NCI-H1092 treated with DMSO at 0.1 percent for 48 hours (cell line): ENCODE data around the gene TPH2.
A peak's percentile ranks its signal among the peaks of the same experiment; 100 is the strongest.

Experiments
- DNase-seq: peaks from one replicate; lab custom pipeline; 2025; lab: John Stamatoyannopoulos, UW

Gene TPH2

DNA sequence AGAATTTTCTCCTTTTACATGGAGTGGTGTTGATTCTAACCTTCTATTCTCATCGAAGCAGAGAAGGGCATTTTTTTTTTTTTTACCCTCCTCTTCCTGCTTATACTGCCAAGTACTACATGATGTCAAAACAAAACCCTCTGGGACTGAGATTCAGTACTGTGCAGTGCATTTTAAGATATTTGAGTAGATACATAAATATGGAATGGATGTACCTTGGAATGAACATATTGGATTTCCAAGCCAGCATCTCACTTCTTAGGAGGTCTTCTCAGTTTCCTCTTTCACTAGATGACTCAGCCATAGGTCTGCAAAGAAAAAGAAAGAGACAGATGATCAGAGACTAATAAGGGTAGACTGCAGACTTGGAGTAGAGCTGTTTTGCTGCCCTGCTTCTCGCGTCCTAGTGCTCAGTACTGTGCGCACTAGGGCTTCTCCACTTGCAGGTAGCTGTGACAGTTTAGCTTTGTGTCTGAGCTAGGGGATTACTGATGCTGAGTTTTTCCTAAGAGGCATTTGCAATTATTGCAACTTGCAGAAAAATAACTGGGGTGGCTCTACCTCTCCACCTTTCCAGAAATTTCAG, 20.4 kb downstream of the TPH2 start:
- DNase-seq, result peak; percentile 37

DNA sequence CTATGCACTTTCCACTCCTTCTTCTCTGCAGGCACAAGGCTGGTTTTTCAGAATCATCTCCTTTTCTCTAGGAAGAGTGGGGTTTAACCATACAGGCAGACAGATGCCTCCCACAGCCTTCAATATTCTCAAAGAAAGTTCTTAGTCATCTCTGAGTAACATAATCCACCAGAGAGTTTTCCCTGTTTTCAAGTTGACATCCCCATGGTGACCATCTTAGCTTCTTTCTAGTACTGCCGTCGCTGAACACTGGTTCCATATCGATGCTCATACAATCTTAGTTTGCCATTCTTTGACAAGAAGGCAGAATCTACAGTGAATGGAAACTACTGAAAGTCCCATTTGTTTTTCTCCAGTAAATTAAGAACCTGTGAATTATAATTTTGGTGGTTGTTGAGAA, 28.6 kb downstream of the TPH2 start:
- no peak for DNase-seq

DNA sequence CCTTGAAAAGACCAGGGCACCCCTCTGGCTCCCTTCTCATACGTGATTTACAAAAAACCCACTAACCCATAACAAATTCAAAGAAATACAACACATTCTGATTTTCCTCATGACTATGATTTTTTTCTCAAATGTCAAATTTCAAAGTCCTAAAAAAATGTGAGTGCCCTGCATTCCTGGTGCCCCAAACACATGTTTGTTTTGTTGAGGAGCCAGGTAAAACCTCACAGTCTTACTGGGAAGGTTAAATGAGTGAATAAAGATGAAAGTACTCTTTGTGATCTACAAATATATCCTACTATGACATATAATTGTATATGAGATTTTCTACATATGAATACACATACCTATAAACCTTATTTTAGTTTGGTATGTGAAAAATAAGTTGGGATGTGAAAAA, 30.7 kb downstream of the TPH2 start:
- DNase-seq, result no peak

DNA sequence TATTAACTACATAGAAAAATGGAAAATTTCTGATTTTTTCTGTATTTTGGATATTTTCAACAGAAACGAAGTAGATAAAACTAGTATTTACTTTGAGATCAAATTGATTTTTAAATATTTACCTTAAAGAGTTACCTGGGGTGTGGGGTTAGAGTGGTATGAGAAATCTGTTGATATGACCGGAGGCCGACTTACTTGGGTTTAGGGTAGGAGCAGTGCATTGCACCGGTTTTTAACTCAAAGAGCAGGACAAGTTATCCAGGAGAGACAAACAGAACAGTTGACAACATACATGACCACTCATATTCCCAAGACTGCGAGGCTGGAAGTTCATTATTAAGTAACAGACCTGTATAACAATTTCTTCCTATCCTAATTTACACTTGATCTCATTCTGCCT, 31.4 kb downstream of the TPH2 start:
- no peak for DNase-seq

DNA sequence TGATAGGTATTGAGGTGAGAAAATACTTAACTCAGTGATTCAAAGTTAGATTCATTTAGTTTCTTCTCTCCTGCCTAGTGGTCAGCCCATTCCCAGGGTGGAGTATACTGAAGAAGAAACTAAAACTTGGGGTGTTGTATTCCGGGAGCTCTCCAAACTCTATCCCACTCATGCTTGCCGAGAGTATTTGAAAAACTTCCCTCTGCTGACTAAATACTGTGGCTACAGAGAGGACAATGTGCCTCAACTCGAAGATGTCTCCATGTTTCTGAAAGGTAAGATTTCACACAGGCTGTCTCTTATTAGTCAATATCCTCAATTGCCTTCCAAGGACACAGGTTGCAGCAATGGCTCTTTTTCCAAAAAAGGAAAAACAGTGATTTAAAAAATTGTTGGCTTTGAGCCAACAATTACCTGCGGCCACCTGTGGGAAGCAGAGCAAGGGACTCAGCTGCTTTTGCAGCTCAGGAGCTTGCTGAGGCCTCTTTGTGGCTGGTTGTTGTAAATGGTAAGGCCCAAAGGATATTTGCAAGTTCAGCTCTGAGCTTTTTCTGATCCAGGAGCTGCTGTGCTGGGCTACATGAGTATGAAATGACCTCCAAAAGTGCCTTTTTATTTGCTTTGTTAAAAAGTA, 33.9 kb downstream of the TPH2 start:
- DNase-seq, result no peak

DNA sequence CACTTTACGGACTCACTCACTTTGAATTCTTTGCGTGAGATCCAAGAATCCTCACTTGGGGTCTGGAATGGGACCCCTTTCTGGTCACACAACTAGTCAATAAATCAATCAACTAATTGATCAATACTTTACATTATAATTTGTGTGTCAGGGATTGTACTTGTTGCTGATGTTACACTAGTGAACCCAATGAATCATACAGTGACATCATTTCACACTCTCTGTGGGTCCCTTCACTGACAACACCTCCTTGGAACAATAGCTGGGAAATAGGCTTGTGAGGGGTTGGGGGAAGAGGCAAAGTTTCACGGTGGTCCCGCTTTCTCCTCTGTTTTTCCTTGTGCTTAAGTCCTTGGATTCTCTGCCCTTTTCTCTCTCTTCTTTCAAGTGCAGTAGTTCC, 35.0 kb downstream of the TPH2 start:
- DNase-seq, result no peak

DNA sequence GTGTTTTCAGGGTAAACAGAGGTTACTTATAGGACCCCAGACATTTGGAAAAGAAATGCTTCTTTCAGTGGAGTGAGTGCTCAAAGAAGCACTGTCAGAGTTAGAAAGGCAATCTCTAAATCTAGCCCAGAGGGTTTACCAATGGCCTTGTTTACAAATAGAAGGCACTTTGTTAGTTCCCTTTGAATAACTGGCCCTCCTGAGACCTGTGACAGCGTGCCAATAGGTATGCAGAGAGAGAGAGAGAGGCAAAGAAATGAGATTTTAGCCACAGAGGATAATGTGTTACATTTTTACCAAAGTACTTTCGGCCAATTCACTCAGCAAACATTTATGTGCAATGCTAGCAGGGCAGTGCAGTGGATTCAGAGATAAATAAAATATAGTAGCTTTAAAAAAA, 41.9 kb downstream of the TPH2 start:
- no peak for DNase-seq

DNA sequence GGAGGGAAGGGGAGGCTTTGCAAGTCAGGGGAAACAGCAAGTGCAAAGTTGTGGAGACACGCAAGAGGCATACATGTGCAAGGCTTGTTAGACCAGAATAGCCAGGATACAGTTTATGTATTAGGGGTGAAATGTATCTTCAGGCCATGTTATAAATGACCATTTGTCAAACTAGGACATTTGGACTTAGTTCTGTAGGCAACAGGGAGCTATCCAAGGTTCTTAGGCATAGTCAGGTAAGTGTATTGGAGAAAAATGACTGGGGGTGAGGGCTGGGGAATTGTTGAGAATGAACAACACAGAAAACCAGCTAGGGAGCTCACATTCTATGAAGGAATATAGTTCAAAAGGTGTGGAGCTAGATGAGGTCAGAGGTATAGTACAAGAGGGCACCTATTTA, 42.5 kb downstream of the TPH2 start:
- no peak for DNase-seq

DNA sequence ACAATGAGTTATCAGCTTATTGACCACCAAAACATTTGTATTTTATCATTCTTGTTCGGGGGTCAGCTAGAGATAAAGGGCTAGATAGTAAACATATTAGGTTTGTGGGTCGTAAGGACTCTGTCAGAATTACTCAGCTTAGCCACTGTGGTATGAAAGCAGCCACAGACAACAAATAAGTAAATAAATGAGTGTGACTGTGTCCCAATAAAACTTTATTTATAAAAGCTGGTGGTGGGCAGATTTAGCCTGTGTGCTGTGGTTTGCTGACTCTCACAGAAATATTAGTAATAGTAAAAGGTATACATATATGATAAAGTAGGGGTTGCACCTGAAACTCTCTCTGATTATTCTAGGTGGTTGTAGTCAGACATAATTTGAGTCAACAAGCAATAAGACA, 56.1 kb downstream of the TPH2 start:
- no peak for DNase-seq

DNA sequence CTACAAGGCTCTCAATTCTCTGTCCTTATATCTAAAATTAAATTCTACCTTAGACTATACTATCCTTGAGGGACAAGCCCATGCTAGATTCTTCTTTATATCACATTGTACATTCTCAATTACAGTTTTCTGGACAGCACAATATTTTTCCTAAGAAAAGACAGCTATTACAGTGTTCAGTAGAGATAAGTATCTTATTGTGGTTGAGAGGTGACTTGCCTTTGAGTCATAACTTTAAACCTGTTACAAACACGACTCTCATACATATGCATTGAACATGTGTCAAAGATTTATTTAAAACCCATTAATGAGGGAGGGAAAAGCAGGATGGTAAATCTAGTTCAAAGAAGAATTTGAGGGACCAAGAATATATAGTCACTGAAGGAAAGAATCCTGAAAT, 61.1 kb downstream of the TPH2 start:
- no peak for DNase-seq

DNA sequence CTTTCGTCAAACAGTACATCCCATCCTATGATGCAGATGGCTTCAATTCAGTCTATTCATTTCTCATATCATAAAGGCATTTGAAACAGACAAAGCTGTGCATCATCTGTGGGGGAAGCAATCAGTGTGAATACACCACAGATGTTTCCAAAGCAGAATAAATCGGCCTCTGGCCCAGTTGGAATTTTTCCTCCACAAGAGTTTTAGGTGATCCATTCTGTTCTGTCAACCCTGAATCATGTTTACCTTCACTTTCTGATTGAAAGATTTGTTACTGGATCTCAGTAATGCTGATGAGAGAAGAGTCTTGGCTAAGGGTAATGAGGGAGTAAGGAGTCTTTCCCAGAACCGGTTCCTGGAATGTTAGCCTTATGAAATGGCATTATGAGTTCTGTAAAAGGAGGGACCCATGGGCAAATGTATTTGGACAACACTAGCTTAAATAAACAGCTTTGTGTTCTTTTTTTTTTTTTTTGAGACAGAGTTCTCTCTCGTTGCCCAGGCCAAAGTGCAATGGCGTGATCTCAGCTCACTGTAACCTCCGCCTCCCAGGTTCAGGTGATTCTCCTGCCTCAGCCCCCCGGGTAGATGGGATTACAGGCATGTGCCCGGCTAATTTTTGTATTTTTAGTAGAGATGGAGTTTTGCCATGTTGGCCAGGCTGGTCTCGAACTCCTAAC, 62.5 kb downstream of the TPH2 start:
- DNase-seq, result no peak

DNA sequence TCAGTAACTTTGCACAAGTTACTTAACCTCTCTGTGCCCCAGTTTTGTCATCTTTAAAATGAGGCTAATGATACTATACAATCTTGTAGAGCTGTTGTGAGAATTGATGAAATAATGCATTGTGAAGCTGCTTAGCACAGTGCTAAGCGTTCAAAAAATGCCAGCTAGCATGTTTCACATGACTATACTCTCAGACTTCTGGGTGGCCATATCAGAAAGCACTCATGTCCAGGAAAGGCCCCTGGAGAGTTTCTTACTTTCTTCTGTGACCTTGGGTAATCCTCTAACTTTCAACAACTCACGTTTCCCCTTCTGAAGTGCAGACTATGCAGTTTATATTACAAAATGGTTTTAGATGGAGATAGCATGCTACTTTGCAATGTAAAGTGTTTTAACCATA, 68.1 kb downstream of the TPH2 start:
- DNase-seq, result no peak

DNA sequence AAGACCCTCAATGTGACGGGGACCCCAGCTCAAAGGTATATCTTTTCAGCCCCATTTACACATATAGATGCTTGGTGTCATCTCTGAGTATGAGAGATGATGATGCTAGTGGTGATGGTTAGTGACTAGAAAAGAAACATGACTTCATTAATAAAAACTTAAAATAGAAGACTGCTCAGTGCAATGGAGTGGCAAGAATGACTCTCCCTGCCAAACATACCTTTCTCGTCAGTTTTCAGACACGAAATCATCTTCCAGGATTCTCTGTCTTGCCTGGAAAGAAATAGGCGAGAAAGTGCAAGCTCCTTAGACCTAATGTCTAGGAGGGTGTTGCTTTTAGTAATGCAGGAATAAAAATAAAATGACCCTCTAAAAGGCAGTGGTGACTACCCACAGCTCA, 71.7 kb downstream of the TPH2 start:
- no peak for DNase-seq

DNA sequence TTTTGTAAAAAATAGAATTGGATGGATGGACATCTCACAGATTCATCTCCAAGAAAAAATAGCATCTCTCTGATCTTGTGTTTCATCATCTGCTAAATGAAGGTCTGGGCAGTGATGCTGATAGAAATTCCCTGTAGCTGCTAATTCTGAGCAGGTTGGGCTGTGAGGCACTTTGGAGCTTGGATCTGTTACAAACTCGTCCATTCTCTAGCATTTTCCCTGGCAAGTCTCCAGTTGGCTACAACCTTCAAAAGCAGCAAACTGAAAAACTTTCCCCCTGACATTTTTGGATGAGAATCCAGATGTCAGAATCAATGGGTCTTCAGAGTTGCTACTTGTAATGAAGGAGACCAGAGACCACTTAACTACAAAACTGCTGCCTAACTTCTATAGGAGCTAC, 72.7 kb downstream of the TPH2 start:
- no peak for DNase-seq

DNA sequence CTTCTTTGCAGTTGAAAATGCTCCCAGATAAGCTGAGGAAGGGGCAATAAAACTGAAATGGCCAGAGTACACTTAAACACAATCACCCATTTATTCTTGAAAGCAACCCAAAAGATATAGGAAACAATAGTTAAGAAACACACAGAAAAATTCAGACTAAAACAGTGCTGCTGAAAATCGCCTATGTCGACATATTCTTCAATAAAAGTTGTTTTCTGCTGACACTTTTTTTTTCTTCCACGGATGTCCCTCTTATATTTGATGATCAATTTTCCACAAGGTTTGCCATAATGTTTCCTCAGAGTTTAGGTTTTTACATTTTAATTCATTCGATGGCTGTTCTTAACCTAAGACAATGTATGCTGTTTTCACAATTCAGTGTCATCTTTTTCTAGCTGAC, 74.2 kb downstream of the TPH2 start:
- DNase-seq, result no peak

DNA sequence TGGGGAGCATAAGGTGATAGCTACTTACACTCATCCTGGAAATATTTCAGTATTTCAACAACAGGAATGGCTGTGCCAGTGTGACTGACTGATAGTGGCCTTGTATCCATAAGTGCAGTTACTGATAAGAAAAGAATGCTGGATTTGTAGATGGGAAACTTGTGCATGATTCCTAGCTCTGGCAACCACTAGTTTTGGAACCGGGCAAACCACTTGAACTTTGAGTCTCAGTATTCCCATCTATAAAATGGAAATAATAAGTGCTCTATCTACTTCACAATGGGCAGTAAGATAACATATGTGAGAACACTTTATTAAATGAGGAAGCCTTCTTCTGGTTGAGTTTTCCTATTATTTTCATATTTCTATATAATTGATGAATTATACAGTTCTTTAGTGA, 77.2 kb downstream of the TPH2 start:
- DNase-seq, result no peak

DNA sequence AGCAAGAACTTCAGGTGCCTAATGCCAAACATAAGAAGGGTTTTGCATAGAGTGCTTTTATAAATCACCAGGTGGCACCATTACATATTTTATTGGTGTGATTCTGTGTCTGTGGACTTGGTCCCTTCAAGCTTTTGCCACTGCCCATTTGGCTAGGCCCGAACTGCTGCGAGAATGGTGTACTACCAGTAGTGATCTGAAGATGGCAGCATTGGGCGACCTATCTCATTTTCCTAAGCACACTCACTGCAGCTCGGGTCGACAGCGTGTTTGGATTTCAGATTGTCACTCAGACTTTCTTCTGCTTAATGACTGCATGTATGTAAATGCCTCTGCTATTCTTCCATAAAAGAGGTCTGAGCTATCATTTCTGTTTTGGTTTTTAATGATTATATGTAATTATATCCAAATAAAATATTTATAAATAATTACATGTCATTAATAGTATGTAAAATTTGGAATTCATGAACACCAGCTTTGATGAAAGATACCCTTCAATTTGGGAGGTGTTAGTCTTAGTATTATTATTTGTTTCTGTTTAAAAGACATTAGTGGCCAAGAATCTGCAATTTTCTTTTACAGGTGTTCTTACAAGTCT, 78.5 kb downstream of the TPH2 start:
- DNase-seq, result peak; percentile 79

DNA sequence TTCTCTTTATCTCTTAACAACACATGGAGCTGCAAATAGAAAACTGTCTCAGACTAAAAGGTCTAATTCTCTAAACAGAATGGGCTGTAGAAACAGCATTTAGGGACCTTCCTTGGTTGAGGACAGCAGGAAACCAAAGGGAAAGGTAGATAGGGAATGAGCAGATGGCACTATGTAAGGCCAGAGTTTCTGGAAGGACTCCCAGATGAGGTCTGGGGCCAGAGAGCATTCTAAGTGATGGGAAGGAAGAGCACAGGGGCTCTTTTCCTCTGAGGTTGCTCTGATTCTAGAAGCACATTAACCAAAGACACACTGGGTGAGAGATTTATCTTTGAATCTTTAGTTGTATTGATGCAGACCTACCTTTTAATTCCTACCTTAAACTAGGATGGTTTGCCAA, 79.4 kb downstream of the TPH2 start:
- DNase-seq, result peak; percentile 12

DNA sequence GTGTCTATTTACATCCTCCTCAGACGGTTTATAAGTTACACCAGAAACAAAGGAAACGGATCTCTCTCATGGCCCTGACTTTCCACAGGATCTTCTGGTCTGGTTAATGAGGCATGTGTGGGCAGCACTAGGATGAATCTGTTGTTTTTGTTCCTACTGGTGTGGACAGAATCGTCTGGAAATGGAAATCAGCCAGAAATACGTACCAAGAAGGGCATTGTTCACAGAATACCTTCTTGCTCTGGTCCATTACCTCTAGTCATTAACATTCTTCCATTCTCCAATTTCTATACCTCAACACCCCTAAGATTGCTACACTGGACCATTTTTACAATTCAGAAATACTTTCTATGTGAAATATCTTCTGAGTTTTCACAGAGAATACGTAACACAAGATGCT, 86.0 kb downstream of the TPH2 start:
- no peak for DNase-seq

DNA sequence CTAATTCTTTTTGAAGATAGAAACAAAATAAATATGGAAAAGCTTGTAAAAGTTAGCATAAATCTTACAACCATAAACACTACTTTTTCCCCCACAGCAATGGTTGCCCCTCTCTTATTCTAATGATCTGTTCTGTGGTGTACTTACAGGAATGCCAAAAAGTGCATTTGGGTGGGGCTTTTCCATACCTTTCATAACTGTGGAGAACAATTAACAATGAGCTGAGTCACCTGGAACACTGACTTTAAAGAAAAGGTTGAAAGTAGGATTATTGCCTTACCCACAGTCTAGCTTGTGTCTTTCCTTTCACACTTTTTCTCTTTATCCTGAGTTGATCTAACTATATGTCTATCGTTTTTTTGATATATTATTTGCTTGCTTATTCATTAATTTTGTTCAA, 86.9 kb downstream of the TPH2 start:
- no peak for DNase-seq

DNA sequence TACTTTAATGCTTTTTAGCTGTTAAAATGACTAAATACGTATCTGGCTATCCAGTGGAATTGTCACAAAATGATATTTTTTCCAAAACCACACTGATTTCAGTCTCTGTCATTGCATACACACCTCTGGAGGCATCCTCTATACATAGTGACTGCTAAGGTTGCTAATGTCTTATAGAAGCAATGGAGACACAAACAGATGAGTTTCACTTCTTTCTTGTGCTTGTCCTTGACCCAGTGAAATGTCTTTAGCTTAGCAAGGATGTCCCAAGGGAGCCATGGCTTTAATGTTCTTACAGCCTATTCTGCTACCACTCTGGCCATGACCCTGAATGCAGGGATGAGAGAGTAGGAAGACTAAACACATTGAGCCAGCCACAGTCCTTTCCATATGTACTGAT, 90.3 kb downstream of the TPH2 start:
- DNase-seq, result no peak

DNA sequence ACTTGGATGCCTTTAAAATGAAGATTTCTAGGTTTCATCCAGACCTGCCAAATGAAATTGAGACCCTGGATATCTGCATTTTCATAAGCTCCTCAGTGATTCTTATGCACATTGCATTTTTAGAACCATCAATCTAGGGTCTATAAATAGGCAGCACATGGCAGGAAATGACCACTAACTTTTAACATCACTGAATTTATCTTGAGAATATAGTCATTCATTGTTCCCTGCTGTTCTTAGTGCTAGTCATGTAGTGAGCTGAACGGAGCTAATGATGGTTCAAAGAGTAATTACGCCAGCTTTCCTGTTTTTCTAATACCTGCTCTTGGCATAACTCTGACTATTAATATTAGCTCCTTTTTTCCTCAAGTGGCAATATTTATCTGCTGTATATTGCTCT, 91.6 kb downstream of the TPH2 start:
- no peak for DNase-seq

DNA sequence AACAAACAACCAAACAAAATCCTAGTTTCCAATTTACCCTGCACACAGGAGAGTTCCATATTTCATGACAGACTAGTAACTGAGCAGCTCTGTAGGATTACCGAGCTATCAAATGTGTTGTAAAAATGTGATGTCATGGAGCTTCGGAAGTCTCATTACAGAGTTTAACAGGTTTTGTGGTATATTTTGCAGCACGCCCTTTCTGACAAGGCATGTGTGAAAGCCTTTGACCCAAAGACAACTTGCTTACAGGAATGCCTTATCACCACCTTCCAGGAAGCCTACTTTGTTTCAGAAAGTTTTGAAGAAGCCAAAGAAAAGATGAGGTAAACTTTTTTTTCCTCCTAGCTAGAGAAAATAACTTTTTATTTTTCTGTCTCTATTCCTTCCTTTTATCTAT, 92.4 kb downstream of the TPH2 start:
- no peak for DNase-seq

DNA sequence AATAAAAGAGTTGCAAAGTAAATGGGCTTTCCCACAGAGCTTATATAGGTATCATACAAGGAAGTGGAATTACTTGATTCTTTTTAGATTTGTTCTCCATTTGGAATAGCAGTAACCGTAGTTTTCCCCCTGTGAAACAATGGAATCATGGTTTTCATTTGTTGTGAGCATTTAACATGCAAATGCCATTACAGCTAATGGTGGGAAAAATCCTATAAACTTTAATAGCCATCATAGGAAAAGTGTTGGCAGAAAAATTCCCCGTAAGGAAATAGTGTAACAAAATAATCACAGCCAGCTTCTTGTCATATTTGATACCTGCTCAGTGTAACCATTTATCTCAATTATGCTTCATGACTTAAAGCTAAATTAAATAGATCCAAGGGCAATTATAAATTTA, 95.3 kb downstream of the TPH2 start:
- no peak for DNase-seq
